Peyer's patch (tissue), 4 donors: Measurements from ENCODE around the gene MED12.

Experiments used
- POLR2A ChIP-seq, 2 donors: fragments of 450-650 bp; IDR thresholded peaks; one replicate each; pipeline ENCODE4 v1.5.1; 2017; ENCODE audit warnings: antibody characterized with exemption in 2 of 2, mild to moderate bottlenecking in 2 of 2, moderate library complexity in 2 of 2
- TF ChIP-seq, protein P1 (sequence below), 6 experiments: fragments of 450-650 bp in 4 of 6; fragments of 200-600 bp in 2 of 6; sonication (generic) in 1 of 6; IDR thresholded peaks; one replicate each; pipeline ENCODE4 v1.5.1; 2017 to 2019; ENCODE audit warnings: antibody characterized with exemption in 6 of 6, mild to moderate bottlenecking in 3 of 6, moderate library complexity in 1 of 6

DNA sequence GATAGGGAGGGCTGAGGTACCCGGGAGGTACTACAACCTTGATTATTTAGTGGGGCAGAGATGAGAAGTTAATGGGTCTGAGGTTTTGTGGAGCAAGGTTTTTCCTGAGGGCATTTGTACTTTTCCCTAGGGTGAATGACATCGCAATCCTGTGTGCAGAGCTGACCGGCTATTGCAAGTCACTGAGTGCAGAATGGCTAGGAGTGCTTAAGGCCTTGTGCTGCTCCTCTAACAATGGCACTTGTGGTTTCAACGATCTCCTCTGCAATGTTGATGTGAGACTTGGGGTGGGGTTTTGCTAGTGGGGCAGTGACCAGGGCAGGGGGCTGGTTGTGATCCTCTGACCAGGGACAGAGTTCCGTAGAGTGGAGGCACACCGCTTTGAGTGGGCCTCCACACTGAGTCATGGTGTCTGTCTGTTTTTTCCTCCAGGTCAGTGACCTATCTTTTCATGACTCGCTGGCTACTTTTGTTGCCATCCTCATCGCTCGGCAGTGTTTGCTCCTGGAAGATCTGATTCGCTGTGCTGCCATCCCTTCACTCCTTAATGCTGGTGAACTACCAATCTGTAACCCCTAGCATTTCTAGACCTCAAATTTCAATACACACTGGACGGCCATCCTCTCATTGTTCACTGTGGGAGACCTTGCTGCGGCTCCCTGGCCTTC, 9.9 kb downstream of the MED12 start:
- TF ChIP-seq, protein P1, sequence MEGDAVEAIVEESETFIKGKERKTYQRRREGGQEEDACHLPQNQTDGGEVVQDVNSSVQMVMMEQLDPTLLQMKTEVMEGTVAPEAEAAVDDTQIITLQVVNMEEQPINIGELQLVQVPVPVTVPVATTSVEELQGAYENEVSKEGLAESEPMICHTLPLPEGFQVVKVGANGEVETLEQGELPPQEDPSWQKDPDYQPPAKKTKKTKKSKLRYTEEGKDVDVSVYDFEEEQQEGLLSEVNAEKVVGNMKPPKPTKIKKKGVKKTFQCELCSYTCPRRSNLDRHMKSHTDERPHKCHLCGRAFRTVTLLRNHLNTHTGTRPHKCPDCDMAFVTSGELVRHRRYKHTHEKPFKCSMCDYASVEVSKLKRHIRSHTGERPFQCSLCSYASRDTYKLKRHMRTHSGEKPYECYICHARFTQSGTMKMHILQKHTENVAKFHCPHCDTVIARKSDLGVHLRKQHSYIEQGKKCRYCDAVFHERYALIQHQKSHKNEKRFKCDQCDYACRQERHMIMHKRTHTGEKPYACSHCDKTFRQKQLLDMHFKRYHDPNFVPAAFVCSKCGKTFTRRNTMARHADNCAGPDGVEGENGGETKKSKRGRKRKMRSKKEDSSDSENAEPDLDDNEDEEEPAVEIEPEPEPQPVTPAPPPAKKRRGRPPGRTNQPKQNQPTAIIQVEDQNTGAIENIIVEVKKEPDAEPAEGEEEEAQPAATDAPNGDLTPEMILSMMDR (IDR thresholded peaks at IDR 0.05) = no peak
- no peak for TF ChIP-seq POLR2A (IDR thresholded peaks at IDR 0.05)
